ENCODE measurements around the gene POU2F2.

The POU2F2 gene

DNA sequence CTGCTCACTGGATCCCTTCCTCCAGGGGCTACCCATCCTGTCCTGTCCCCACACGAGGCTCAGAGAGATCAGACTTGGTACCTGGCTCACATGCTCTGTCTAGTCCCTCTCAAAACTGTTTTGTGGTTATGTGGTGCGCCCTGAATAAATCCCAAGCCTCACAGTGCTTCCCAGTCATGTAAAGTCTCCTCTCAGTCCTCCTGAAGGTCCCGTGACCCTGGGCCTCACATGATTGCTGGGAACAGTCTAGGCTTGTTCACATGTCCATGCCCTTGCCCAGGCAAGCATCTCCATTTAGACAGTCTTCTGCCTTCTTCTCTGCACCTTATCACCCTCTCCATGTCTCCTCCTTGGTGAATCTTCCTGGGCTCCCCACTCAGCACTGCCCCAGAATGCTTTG, 36.0 kb upstream of the POU2F2 start:
- TF ChIP-seq, protein P1, sequence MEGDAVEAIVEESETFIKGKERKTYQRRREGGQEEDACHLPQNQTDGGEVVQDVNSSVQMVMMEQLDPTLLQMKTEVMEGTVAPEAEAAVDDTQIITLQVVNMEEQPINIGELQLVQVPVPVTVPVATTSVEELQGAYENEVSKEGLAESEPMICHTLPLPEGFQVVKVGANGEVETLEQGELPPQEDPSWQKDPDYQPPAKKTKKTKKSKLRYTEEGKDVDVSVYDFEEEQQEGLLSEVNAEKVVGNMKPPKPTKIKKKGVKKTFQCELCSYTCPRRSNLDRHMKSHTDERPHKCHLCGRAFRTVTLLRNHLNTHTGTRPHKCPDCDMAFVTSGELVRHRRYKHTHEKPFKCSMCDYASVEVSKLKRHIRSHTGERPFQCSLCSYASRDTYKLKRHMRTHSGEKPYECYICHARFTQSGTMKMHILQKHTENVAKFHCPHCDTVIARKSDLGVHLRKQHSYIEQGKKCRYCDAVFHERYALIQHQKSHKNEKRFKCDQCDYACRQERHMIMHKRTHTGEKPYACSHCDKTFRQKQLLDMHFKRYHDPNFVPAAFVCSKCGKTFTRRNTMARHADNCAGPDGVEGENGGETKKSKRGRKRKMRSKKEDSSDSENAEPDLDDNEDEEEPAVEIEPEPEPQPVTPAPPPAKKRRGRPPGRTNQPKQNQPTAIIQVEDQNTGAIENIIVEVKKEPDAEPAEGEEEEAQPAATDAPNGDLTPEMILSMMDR (IDR thresholded peaks at IDR 0.05; ENCODE audit: low read length, missing control alignments) = no peak
- DNase-seq (ENCODE audit: low read depth) = no peak
- no peak overlapping the region for H3K4me3 ChIP-seq (replicated peaks; ENCODE audit: low read depth, low read length)

DNA sequence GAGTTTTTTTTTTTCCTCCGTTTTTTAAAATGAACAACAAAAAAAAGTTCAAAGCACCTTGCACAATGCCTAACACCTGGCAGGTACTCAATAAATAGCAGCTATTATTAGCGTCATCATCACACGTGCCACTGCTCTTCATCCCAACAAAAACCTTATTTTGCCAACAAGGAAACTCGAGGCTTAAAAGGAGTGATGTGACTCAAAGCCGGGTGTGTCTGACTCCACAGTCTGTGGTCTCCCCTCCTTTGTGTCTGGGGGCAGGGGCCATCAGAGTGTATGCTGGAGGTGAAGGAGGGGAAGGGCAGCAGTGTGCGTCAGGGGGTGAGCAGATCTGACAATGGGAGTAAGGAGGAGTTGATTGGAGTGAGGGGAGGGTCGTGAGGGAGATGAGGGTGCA, 34.1 kb upstream of the POU2F2 start:
- DNase-seq (ENCODE audit: low read depth) = no peak
- no peak overlapping the region for H3K4me3 ChIP-seq (replicated peaks; ENCODE audit: low read depth, low read length)
- TF ChIP-seq, protein P1 (IDR thresholded peaks at IDR 0.05; ENCODE audit: low read length, missing control alignments) = no peak

DNA sequence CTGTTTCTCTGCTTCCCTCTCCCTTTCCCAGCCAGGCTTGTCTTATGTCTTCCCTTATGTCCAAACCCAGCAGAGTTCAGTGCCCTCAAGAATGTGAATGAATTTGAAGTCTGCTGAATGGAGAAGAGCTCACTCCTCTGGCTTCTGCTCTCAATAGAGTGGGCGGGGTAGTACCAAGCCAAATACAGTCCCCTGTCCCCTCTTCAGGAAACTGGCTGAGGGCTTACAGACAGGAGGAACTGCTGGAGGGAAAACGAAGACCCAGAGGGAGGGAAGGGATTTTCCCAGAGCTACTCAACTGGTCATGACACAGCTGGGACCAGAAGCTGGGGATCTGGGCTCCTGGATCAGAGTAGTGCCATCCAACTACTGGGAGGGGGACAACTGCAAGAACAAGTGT, 32.9 kb upstream of the POU2F2 start:
- TF ChIP-seq, protein P1 (IDR thresholded peaks at IDR 0.05; ENCODE audit: low read length, missing control alignments) = no peak
- H3K4me3 ChIP-seq (replicated peaks; ENCODE audit: low read depth, low read length) = no peak overlapping the region
- no peak for DNase-seq (ENCODE audit: low read depth)

DNA sequence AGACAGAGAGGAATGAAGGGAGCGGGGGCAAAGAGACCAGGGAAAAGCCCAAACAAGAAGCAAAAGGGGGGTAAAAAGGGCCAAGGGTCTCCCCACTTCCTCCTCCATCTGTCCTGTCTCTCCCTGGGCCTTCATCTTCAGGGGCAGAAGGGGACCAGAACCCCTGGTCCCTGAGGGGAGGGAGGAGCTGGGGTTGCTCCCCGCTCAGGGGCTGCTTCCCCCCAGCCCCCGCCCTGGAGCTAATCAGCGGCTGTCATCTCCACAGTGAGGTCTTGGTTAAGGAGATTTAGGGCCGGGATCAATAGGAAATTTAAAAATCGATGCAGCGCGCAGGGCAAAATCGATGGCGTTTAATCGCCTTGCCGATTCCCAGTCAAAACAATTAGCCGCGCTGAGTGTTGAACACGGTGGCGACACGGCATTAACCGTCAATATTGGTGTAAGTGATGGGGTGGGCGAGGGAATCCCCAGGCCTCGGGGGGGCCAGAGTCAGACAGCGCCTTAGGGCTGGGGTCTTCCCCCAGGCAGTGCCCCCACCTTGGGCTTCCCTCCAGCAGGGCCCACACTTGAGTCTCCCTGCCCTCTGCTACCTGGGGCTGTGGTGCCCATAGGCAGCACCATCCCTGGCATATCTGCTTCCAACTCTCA, 29.5 kb upstream of the POU2F2 start:
- DNase-seq (ENCODE audit: low read depth) = no peak
- TF ChIP-seq, protein P1 (IDR thresholded peaks at IDR 0.05; ENCODE audit: low read length, missing control alignments) = no peak
- no peak overlapping the region for H3K4me3 ChIP-seq (replicated peaks; ENCODE audit: low read depth, low read length)

DNA sequence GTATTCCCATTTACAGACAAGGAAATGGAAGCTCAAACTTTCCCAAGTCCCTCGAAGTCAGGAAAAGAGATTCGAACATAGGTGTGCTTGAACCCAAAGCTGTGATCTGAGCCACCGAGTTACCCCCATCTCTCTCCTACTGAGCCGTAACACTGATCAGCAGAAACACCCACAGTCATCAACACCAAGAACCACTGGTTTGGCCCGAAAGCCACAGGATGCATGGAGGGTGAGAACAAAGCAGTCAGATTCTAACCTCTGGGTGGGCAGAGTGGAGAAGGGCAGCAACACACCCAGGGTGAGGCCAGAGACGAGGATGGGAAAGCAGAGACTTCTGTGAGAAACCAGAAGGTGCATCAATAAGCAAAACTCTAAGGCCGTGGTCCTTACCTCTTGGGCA, 27.7 kb upstream of the POU2F2 start:
- TF ChIP-seq, protein P1 (IDR thresholded peaks at IDR 0.05; ENCODE audit: low read length, missing control alignments) = no peak
- DNase-seq (ENCODE audit: low read depth) = no peak
- no peak overlapping the region for H3K4me3 ChIP-seq (replicated peaks; ENCODE audit: low read depth, low read length)

DNA sequence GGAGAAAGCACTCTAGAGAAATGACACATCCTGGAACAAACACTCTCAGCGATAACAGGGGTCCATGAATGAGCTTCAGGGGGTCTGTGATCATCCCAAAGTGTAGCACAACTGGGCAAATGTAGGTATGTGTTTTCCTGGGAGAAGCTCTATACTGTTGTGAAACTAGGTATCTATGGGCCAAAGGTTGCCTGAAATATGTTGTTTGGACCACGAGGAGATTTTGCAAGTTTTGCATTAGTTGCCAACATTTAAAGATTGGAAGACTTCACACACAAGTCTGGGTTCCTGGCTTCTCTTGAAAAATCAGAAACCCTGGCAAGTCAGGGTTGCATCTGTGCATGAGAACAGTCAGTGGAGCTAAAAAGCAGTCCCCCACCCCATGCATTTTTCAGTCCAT, 26.7 kb upstream of the POU2F2 start:
- DNase-seq (ENCODE audit: low read depth) = peak; percentile 13
- TF ChIP-seq, protein P1 (IDR thresholded peaks at IDR 0.05; ENCODE audit: low read length, missing control alignments) = no peak

DNA sequence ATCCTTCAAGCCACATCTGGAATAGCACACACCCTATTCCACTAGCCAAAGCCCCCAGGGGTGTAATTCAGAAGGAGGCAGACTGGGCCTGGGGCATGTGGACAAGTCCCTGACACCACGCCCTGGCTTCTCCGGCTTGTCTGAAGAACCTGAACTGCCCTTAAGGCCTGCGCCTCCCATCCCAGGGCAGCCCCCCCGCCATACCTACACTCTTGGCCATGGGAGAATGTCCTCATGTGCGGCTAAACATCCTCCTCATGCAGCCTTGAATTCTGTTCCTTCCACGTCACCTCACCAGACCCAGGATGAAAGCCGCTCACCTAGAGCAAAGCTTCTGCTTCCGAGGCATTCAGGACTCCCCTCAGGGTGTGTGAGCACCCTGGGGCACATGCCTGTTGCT, 24.3 kb upstream of the POU2F2 start:
- DNase-seq (ENCODE audit: low read depth) = no peak
- H3K4me3 ChIP-seq (replicated peaks; ENCODE audit: low read depth, low read length) = no peak overlapping the region
- TF ChIP-seq, protein P1 (IDR thresholded peaks at IDR 0.05; ENCODE audit: low read length, missing control alignments) = no peak

More for the DNA sequence above, 26.7 kb upstream of the POU2F2 start:
- no peak overlapping the region for H3K4me3 ChIP-seq (replicated peaks; ENCODE audit: low read depth, low read length)
